NCI-H1048 (cell line): Measurements from ENCODE around the gene TCEA2.

ENCODE experiments used
- DNase-seq: peaks from one replicate; lab custom pipeline; 2025; lab: John Stamatoyannopoulos, UW

The TCEA2 gene

GRCh38 chr20:64065062-64065973 is 2.3 kb downstream of the TCEA2 start:
- no peak for DNase-seq

DNA sequence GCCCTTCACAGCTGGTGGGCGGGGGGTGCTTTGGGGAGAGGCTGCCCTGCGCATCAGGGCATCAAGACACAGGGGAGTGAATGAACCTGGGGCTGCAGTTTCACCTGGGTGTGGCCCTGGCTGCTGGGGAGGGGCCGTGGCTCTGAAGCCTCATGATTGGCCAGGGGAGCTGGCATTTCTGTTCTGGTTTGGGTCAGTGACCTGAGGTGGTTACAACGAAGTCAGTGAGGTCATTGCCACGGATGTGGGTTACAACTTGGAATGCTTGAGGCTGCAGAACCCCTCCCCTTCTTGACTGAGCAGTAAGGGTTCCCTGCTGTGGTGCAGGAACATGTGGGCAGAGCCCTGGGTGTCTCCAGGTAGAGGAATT is 3.0 kb downstream of the TCEA2 start:
- DNase-seq, result no peak

DNA sequence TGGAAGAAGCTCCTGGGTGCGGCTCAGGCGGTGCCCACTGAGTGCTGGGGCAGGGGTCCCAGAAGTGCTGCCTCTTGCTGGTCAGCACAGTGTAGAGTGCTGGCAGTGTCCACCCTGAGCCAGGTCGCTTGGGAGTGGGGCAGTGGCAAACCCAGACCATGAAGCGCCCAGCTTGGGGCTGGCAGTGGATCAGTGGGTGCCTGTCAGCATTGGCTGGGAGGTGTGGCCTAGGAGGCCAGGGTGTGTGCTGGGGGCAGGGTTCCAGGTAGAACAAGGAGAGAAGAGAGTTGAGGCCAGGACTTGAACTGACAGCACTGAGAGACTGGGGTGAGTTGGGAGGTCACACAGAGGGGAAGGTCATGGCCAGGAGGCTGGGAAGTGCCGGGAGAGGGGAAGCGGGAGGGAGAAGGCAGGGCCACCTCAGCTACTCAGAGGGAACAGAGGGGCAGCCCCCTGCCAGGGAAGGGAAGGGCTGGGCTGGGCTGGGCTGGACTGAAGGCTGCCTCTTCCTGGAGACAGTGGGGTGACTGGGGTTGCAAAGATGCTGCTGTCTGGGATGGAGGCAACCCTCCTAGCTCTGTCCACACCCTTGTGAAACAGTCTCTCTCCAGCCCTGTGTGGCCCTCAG is 4.1 kb downstream of the TCEA2 start:
- no peak for DNase-seq

- DNase-seq, result no peak
These were observed 4.8 kb downstream of the TCEA2 start for GRCh38 chr20:64067733-64068307.

- DNase-seq, result no peak
These were observed 5.6 kb downstream of the TCEA2 start for GRCh38 chr20:64068386-64069208.

DNA sequence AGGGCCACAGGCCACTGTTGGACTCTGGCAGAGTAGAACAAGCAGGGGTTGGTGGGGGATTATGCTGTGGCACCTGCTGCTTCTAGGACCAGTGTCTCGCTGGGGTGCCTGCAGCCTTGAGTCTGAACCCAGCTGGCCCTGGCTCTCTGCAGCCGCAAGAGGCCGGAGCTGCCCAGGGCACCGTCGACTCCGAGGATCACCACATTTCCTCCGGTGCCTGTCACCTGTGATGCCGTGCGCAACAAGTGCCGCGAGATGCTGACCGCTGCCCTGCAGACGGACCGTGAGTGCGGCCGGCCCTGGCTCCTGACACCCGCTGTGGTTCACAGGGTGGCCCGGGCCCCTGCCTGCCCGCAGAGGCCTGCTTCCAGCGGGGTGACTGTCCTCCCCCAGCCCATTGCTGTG is 6.2 kb downstream of the TCEA2 start:
- DNase-seq, result no peak

GRCh38 chr20:64069614-64070243 is 6.7 kb downstream of the TCEA2 start:
- DNase-seq, result no peak

DNA sequence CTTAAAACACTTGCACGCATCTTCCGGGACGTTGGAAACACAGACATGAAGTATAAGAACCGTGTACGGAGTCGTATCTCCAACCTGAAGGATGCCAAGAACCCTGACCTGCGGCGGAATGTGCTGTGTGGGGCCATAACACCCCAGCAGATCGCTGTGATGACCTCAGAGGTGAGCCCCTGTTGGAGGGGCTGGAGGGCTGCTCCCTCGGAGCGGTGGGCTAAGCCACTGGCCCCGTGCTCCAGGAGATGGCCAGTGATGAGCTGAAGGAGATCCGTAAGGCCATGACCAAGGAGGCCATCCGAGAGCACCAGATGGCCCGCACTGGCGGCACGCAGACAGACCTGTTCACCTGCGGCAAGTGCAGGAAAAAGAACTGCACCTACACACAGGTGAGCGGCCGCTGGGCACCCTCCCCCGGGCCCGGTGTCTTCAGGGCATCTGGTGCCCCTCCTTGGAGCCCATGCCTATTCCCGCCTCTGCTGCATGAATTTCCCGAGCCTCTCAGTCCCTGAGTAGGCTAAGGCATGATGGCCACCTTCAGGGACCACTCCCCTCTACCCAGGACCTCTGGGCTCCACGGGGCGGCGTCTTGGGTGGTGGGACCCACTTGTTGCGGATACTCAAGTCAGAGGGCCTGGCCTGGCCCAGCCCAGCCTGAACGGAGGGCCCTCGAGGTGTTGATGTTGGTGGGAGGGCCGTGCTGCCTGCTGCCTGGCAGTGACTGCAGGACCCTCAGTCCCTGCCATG is 7.4 kb downstream of the TCEA2 start:
- no peak for DNase-seq

- no peak for DNase-seq
These were observed 8.6 kb downstream of the TCEA2 start for GRCh38 chr20:64071341-64072332.

DNA sequence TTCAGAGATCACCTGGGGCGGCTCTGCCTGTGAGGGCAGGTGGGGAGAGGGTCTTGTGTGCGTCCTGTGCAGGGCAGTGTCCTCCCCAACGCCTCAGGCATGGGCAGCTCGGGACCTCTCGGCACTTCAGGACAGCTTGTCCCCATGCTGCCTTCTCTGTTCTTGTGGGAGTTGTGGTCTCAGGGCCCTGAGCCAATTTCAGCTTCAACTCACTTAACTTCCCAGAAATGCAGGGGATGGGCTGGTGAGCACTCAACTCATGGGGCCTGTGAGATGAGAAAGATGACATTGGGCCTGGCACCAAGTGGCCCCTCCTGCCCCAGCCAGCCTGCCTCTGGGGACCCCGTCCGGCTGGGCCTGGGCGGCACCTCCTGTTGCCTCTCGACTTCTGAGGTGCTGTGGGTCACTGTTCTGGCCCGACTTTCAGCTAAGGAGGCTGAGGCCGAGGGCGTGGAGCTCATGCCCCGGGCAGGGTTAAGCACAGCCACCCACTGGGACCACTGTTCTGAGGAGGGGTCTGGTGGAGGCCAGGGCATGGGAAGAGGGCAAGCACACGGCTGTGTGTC is 9.6 kb downstream of the TCEA2 start:
- DNase-seq, result no peak

DNA sequence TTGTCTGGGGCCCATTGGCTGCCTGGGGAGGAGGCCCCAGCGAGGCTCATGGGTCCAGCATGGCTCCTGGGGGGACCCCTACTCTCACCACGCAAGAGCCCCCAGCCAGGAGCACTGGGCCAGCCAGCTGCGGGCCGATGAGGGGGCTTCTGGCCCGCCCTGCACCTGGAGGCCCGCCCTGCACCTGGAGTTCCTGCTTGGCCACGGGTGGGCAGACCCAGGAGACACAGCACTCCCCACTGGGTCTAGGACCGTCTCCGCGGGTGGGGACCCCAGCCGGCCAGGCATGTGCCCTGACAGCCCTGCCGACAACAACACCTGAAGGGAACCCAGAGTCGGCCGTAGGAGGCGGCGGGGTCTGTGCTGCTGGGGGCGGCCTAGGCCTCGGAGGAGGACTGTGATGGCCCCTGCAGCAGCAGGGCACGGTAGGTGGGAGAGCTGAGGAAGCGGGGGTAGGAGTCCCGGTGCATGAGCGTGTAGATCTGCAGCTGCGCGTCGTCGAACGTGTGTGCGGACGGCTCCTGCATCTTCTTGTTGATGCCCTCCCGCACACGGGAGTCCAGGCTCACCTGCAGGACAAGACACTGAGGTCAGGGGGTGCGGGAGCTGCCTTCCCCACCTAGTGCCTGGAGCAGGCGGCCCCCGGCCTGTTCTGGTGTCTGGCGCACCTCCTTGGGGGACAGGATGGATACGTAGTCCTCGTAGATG is 10.6 kb downstream of the TCEA2 start:
- no peak for DNase-seq

DNA sequence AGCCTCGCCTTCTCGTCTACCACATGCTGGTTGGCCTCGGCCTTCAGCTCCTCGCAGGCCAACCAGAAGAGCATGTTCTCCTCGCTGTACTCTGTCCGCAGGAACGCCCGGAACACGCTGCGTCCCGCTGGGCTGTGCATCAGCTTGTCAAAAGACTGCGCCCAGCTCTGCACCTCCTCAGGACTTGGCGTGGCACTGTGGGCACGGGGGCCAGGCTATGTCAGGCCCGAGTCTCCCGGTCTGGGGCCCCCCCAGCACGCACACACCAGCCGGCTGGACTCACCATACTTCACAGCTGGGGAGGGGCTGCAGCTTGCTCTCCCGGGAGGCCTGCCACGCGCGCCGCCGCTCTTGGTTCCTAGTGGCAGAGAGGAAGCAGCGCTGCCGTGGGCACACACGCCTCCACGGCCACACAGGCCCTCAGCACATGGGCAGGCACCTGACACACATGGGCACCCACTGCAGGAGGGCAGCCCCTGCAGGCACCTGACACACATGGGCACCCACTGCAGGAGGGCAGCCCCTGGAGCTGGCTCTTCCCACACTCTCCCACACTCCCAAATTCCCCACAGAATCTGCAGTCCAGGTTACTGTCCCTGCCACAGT is 11.3 kb downstream of the TCEA2 start:
- no peak for DNase-seq

DNA sequence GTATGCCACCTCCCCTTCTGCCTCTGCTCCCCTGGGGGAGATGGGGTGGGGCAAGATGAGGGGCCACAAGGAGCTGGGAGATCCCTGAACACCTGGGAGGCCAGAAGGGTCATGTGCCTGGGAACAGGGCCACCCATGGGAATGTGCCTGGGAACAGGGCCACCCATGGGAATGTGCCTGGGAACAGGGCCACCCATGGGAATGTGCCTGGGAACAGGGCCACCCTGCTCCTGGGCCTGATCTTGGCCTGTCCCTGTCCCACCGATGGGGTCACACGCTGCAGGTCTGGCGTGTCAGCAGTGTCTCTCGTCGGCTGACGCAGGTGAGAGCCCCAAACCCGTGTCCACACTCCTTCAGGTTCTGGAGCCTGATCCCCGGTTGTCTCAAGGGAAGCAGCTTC is 12.0 kb downstream of the TCEA2 start:
- DNase-seq, result no peak

- no peak for DNase-seq
These were observed 12.6 kb downstream of the TCEA2 start for GRCh38 chr20:64075556-64075955.

GRCh38 chr20:64076061-64076997 is 13.3 kb downstream of the TCEA2 start:
- no peak for DNase-seq

DNA sequence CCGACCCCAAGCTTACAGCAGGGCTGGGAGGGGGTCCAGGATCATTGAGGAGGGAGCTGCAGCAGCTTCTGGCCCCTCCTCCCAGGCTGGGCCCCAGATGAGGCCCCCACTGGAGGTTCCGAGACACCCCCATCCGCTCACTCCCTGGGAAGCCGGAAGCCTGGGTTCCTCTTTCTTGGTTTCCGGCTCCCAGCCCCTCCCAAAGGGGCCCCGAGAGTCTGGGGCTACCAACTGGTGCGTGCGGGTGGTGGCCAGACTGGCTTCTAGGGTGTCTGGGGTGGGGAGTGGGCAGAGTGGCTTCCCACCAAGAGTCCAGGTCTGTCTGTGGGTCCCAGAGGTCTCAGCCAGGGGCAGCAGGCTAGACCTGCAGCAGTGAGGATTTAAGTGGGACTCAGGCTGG is 14.1 kb downstream of the TCEA2 start:
- DNase-seq, result no peak

DNA sequence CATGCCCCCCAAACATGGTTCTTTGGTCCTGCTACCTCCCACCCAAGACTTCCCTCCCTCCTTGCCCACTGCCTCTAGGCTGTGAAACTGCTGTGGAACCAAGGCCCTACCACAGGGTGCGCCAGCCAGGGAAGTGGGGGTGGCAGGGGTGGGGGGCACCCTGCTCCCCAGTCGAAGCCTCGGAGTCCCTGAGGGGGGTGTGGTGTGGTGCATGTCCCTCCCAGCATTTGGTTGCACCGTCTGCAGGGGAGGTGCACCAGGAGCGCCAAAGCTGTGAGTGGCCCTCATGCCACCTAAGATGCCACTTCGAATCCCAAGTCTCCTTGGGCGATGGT is 14.5 kb downstream of the TCEA2 start:
- no peak for DNase-seq
